ENCODE measurements around the gene POLR2C.
A peak's percentile ranks its signal among the peaks of the same experiment; 100 is the strongest.

The POLR2C gene

DNA sequence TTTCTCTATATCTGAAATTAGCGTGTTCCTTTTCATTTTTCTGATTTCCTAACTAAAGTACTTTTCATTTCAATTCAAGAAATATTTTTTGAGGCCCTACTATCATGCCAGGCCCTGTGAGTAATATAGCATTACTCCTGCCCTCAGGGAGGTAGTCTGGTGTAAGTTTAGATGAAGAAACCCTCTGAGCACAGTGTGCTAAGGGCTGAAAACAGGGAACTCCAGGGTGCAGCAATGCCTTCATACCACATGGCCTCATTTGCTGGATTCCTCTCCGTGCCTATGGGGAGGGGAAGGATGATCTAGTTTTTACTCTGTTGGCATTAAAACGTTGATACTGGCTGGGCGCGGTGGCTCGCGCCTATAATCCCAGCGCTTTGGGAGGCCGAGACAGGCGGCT is 10.5 kb upstream of the POLR2C start:
- DNase-seq = no peak

- DNase-seq = no peak
These were observed 491 bp downstream of the POLR2C start for GRCh38 chr16:57462978-57463362.

DNA sequence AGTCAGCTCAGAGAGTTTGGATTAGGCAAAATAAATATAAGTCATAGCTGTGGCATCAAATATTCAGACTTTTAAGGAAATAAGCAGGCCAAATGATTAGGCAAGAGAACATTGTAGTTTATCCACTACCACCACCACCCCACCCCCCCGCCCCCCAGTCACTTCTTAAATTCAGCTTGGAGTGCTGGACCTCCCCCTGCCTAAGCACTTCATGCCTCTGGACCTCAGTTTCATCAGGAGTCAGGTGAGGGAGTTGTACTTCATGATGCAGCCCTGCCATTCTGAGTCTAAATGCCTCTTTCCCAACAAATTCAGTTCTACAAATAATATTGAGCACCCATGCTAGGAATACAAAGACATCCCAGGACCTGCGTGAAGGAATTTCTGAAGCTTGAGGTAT is 2.0 kb downstream of the POLR2C start:
- DNase-seq = no peak

GRCh38 chr16:57468346-57468745 is 5.9 kb downstream of the POLR2C start:
- no peak for DNase-seq

DNA sequence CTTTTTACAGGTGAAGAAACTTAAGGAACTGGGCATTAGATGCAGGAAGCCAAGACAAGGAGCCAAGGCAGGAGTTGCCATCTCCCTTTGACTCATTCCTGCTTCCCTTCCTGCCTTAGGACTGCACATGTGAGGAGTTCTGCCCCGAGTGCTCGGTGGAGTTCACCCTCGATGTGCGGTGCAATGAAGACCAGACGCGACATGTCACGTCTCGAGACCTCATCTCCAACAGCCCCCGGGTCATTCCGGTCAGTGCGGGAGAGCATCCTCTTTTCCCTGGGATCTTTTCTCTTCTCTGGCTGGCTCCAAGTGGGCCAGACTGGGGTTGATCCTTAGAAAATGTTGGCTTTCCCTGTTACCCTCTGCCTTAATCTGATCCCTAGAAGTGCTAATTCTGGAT is 6.6 kb downstream of the POLR2C start:
- DNase-seq = no peak

DNA sequence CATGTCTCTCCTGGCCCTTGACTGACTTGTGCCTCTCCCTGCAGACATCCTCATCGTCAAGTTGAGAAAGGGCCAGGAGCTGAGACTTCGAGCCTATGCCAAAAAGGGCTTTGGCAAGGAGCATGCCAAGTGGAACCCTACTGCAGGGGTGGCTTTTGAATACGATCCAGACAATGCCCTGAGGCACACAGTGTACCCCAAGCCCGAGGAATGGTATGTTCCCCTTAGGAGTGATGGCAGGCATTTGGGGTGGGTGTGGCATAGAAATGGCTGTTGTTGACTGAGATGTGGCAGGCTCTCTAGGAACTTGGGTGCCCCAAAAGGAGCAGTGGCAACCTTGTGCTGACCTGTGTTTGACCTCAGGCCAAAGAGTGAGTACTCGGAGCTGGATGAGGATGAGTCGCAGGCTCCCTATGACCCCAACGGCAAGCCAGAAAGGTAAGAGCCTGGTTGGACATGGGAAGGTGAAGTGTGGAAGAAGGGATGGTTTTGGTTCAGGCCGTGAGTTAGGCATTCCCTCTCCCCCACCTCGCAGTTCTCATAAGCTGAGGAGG is 7.5 kb downstream of the POLR2C start:
- DNase-seq = no peak

- DNase-seq = no peak
These were observed 8.2 kb downstream of the POLR2C start for GRCh38 chr16:57470711-57471110.

- no peak for DNase-seq
These were observed 8.7 kb downstream of the POLR2C start for GRCh38 chr16:57471209-57471608.

GRCh38 chr16:57471852-57472664 is 9.6 kb downstream of the POLR2C start:
- no peak for DNase-seq

- DNase-seq = no peak
These were observed 10.2 kb downstream of the POLR2C start for GRCh38 chr16:57472665-57473060.

DNA sequence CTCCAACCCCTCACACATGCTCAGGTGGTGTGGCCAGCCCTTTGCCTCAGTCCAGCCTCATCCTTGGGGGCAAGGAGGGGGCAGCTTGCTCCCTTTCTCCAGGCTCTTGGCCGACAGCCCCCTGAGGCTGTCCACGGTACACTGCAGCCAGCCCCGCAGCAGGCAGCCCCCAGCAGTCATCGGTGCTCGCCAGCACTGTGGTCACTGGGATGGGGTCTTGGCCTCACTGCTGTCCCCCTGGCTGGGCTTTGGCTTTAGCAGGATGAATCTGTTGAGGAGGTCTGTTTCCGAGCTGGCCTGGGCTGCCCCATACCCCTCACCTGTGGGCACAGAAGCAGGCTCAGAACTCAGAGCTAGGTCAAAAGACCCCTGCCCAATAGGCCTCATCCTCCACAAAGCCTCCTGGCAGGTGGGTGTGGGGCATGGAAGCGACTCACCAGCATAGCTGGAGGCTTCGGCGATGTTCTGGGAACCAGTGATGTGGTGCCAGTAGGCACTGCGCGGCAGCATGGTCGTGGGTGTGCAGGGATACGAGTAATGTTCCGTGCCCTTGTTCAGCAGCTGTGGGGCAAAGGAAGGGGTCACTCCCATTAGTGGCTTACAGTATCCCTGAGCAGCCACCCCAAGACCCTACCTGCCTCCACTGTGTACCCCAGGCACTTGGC is 10.8 kb downstream of the POLR2C start:
- no peak for DNase-seq

DNA sequence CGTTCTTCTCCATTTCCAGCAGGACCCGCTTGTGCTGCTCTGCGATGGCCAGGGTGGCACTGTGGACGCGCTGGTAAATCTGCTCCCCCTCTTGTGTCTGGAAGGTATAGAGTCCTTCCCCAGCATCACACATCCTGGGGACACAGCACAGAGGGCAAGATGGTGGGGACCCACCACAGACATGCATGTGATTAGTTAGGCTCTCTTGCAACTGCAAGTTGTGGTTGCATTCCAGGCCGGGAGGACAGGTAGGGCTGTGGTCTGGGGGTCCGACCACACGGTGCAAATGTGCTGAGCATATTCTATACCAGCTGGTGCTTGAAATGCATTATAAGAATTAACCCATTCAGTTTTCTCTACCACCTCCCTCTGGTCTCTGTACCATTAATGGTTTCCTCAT is 11.4 kb downstream of the POLR2C start:
- DNase-seq = no peak

DNA sequence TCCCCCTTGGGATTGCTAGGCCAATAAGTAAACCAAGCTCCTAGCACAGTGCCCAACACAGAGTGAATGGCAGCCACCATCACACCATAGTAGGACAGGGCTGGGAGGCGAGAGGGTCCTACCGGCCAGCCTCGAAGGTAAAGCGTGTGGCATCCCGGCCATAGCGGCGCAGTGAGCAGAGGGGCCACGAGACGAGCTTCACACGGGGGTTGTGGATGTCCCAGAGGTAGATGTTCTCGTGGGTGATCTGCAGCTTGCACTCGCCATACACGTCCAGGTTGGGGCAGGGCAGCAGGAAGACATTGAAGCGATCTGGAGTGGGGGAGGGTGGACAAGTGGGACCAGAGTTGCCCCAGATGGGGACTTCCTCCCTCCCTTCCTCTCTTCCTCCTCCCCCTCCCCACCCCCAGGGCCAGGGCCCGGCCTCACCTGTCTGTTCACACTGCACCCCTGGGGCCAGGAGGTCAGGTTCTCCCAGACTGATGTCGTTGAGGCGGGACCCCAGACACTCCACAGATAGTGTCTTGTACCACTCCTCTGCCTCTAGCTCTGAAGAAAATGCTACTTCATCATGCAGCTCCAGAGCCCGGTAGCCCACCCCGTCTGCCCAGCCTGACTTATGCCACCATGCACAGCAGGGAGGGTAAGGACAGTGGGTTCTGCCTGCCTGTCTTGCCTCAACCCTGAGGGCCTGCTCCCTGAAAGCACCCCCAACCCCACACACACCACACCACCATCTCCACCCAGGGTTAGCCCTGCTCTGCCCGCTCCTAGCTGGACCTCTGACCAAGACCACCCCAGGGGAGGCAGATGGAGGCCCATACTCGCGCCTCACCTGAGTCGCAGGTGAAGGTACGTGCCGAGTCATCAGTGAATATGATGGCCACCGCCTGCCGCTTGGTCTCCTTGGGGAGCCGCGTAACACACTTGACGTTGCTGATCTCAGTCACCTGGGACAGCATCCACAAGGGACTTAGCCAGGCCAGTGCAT is 12.5 kb downstream of the POLR2C start:
- no peak for DNase-seq

DNA sequence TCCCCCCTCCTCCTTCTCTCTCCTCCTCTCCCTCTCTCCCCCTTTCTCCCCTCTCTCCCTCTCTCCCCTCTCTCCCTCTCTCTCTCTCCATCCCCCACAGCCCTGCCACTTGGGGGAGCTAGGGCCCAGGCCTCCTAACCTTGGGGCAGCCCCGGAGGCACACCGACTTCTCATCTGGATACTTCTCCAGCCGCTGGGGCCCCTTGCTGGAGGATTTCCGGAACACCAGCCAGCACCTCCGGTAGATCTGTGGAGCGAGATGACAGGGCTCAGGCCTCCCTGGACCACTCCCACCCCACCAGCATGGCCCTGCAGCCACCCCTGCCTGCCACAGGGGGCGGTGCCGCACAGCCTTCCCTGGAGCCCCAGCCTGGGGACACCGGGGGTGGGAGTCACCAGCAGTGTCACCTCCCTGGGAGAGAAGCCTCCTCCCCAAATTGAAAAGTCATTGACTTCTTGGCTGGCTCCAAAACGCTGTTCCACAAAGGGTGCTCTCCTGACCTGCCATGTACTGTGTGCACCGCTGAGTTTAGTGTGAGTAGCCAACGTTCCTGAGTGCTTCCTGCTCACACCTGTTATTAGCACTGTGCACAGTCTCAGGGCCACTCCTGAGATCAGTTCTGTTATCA is 13.3 kb downstream of the POLR2C start:
- DNase-seq = peak; percentile 69

- DNase-seq = no peak
These were observed 14.3 kb downstream of the POLR2C start for GRCh38 chr16:57476546-57477410.

DNA sequence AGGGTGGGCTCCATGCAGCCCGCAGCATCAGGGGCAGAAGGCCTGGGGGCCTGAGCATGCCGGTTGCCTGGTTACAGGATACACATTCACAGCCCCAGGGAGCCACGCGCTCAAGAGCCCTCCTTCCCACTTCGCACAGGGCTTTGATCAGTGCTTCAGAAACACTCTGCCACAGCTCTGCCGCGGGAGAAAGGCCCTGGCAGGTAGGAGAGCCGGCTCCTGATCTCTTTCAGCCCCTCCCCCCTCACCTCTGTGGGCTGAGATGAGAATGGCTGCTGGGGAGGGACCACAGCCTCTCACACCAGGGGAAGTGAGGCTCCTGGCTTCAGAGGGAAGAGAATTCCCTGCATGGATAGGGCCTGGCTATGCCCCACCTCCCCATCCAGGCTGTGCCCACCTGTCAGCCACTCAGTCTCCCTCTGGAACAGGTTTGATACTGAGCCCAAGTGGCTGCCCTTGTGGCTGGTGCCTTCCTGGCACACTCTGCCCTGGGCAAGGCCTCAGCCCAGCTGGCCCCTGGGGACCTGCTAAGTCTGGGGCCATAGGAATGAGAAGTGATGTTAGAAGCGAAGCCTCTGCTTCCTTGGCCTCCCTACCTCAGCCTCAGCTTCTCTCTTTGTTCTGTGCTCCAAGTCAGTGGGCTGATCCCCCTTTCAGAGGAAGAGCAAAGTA is 15.2 kb downstream of the POLR2C start:
- DNase-seq = peak; percentile 53

- DNase-seq = no peak
These were observed 16.1 kb downstream of the POLR2C start for GRCh38 chr16:57478396-57479204.

GRCh38 chr16:57479205-57479975 is 16.9 kb downstream of the POLR2C start:
- DNase-seq = peak; percentile 79
